ENCODE results near the gene PANX3. TPM values are rescaled to one million over a fixed set of nuclear protein-coding genes. Genes with fewer than 3 reads are reported as not detected.

Gene PANX3
- total and polyA plus RNA-seq, 9 of the 15 experiments (the other 6 are each of a cell fraction or from before 2014, with no cell fraction given): 0.09 to 0.69 (median 0.39) TPM

- TF ChIP-seq ZNF589 (CRISPR knock-in tag; IDR thresholded peaks at IDR 0.05; ENCODE audit: low read depth) (no peak; the same call in 1 of the 2 replicates), ELF1 (tag; IDR thresholded peaks at IDR 0.05) (peak; percentile 46), MIER1 (IDR thresholded peaks at IDR 0.05; ENCODE audit: low read depth) (no peak), HMG20A (CRISPR knock-in tag; conservative IDR thresholded peaks at IDR 0.05) (no peak), SAFB (IDR thresholded peaks at IDR 0.05; ENCODE audit: borderline replicate concordance, low read depth, low read length) (no peak), C11orf30 (IDR thresholded peaks at IDR 0.05; ENCODE audit: low read depth) (no peak), ZNF407 (IDR thresholded peaks at IDR 0.05; ENCODE audit: low read depth) (no peak), POLR2H (tag; IDR thresholded peaks at IDR 0.05; ENCODE audit: low read depth) (peak; percentile 90), ZNF384 (IDR thresholded peaks at IDR 0.05; ENCODE audit: low read depth, low read length) (peak; percentile 83), ETV5 (CRISPR knock-in tag; IDR thresholded peaks at IDR 0.05; ENCODE audit: low read depth) (no peak), ZNF398 (CRISPR knock-in tag; IDR thresholded peaks at IDR 0.05) (no peak), FOXA1 (IDR thresholded peaks at IDR 0.05; ENCODE audit: borderline replicate concordance) (no peak), EWSR1 (IDR thresholded peaks at IDR 0.05; ENCODE audit: borderline replicate concordance, low read depth, partially characterized antibody) (no peak), NCOA4 (IDR thresholded peaks at IDR 0.05; ENCODE audit: partially characterized antibody) (no peak)
Measured at GRCh38 chr11:124643605-124644425, 32.6 kb downstream of the PANX3 start (continued).

Measured in K562 (cell line).